SU-DHL-6 (cell line): ENCODE results near the gene GPSM1.

Source experiments
- H2AFZ ChIP-seq: fragments of 200-600 bp; sonication (generic); 2 replicates; pipeline ENCODE4 v1.6.1; 2014; ENCODE audit warnings: low read depth, mild to moderate bottlenecking, moderate library complexity, mixed read lengths, antibody characterized with exemption, low read length; ENCODE audit not compliant: severe bottlenecking
- H3F3A ChIP-seq: fragments of 200-600 bp; shearing (Covaris generic); 2 replicates; pipeline ENCODE4 v1.6.0; 2016; ENCODE audit warnings: antibody characterized with exemption, mild to moderate bottlenecking; ENCODE audit not compliant: insufficient read depth
- H3K27ac ChIP-seq: fragments of 200-600 bp; sonication (generic); 2 replicates; pipeline ENCODE4 v1.5.1; 2016; ENCODE audit warnings: low read depth, mild to moderate bottlenecking, low read length, moderate library complexity, mixed read lengths
- H3K27me3 ChIP-seq: fragments of 200-600 bp; sonication (generic), shearing (Covaris generic); 2 replicates; pipeline ENCODE4 v1.6.0; 2014; ENCODE audit warnings: mild to moderate bottlenecking, low read length
- H3K36me3 ChIP-seq: fragments of 200-600 bp; sonication (generic); 2 replicates; pipeline ENCODE4 v1.6.1; 2014; ENCODE audit warnings: mild to moderate bottlenecking, low read length, mixed read lengths
- H3K4me2 ChIP-seq: fragments of 300-600, 200-600 bp; shearing (Covaris generic), sonication (generic); 2 replicates; pipeline ENCODE4 v1.6.0; 2014; ENCODE audit warnings: low read length, low read depth, mild to moderate bottlenecking; ENCODE audit not compliant: poor library complexity, severe bottlenecking
- H3K4me3 ChIP-seq: fragments of 200-600 bp; sonication (generic); 2 replicates; pipeline ENCODE4 v1.5.1; 2014; ENCODE audit warnings: antibody characterized with exemption, low read length, mild to moderate bottlenecking, mixed read lengths; ENCODE audit not compliant: insufficient read depth, poor library complexity, severe bottlenecking
- H3K79me2 ChIP-seq: fragments of 200-600 bp; sonication (generic); 2 replicates; pipeline ENCODE4 v1.6.1; 2014; ENCODE audit warnings: mild to moderate bottlenecking, low read length, moderate library complexity; ENCODE audit not compliant: insufficient read depth
- H3K9ac ChIP-seq: fragments of 200-600 bp; sonication (generic); 2 replicates; pipeline ENCODE4 v1.7.0; 2014; ENCODE audit warnings: mild to moderate bottlenecking, low read length
- H3K9me2 ChIP-seq: fragments of 200-600 bp; sonication (generic); replicated peaks from 2 replicates; pipeline ENCODE4 v1.6.1; 2014; ENCODE audit warnings: low read length; ENCODE audit not compliant: insufficient read depth
- H3K9me3 ChIP-seq: fragments of 200-600 bp; sonication (generic); 2 replicates; pipeline ENCODE4 v1.6.1; 2014; ENCODE audit warnings: low read length, mixed read lengths; ENCODE audit not compliant: insufficient read depth
- H4K20me1 ChIP-seq: fragments of 200-600 bp; sonication (generic); 2 replicates; pipeline ENCODE4 v1.6.1; 2014; ENCODE audit warnings: low read depth, mild to moderate bottlenecking, antibody characterized with exemption, low read length, moderate library complexity, mixed read lengths
- CTCF ChIP-seq: fragments of 200-600 bp; sonication (generic); IDR thresholded peaks from one replicate; pipeline ENCODE4 v1.5.1; 2017; ENCODE audit warnings: antibody characterized with exemption, mild to moderate bottlenecking, low read length, moderate library complexity; ENCODE audit not compliant: insufficient read depth, poor library complexity, severe bottlenecking
- EZH2phosphoT487 ChIP-seq: fragments of 200-600 bp; sonication (generic), shearing (Covaris generic); conservative IDR thresholded peaks from 2 replicates; pipeline ENCODE4 v1.6.1; 2018; ENCODE audit warnings: mild to moderate bottlenecking, antibody characterized with exemption, low read length, moderate library complexity, mixed read lengths

GPSM1 gene

GRCh38 chr9:136391737-136392537 is 64.6 kb downstream of the GPSM1 start:
- H3F3A ChIP-seq, result no peaks in the 10 kb centered on the region
- H3K4me2 ChIP-seq, result no peak overlapping the region
- no peaks in the 10 kb centered on the region for H3K9me3 ChIP-seq
- H2AFZ ChIP-seq, result no peak overlapping the region
- no peaks in the 10 kb centered on the region for H4K20me1 ChIP-seq
- H3K9me2 ChIP-seq, result no peaks in the 10 kb centered on the region
- H3K27me3 ChIP-seq, result no peaks in the 10 kb centered on the region
- no peak for TF ChIP-seq EZH2phosphoT487
- no peaks in the 10 kb centered on the region for H3K79me2 ChIP-seq
- H3K4me3 ChIP-seq, result no peak overlapping the region
- H3K36me3 ChIP-seq, result no peaks in the 10 kb centered on the region; the same call in 1 of the 2 replicates
- no peak overlapping the region for H3K9ac ChIP-seq
- H3K27ac ChIP-seq, result no peak overlapping the region

- no peaks in the 10 kb centered on the region; the same call in 1 of the 2 replicates for H3K36me3 ChIP-seq
- H3K27me3 ChIP-seq, result no peaks in the 10 kb centered on the region
- no peak overlapping the region for H3K9ac ChIP-seq
- TF ChIP-seq EZH2phosphoT487, result no peak
- no peak overlapping the region for H3K27ac ChIP-seq
- peaks cover 1% of the 10 kb centered on the region; the same call in 1 of the 2 replicates for H3K79me2 ChIP-seq
- H3F3A ChIP-seq, result no peaks in the 10 kb centered on the region
- no peak overlapping the region for H3K4me3 ChIP-seq
- H2AFZ ChIP-seq, result no peak overlapping the region
- H3K9me3 ChIP-seq, result no peaks in the 10 kb centered on the region
- no peaks in the 10 kb centered on the region for H3K9me2 ChIP-seq
- H4K20me1 ChIP-seq, result no peaks in the 10 kb centered on the region
- H3K4me2 ChIP-seq, result no peak overlapping the region
These were observed 65.5 kb downstream of the GPSM1 start for GRCh38 chr9:136392538-136393449.

- H2AFZ ChIP-seq, result no peak overlapping the region
- no peak overlapping the region for H3K4me2 ChIP-seq
- no peaks in the 10 kb centered on the region; the same call in 1 of the 2 replicates for H3K36me3 ChIP-seq
- no peak overlapping the region for H3K4me3 ChIP-seq
- H3K9me3 ChIP-seq, result no peaks in the 10 kb centered on the region
- no peak overlapping the region for H3K9ac ChIP-seq
- no peaks in the 10 kb centered on the region for H4K20me1 ChIP-seq
- peaks cover 9% of the 10 kb centered on the region for H3K79me2 ChIP-seq
- H3K27ac ChIP-seq, result no peak overlapping the region
- no peaks in the 10 kb centered on the region for H3F3A ChIP-seq
- no peaks in the 10 kb centered on the region for H3K9me2 ChIP-seq
- no peaks in the 10 kb centered on the region for H3K27me3 ChIP-seq
- TF ChIP-seq CTCF (no peak), EZH2phosphoT487 (no peak)
These were observed 66.2 kb downstream of the GPSM1 start for GRCh38 chr9:136393531-136393930.

GRCh38 chr9:136394312-136395019 is 67.1 kb downstream of the GPSM1 start:
- Histone ChIP-seq H3K36me3 (no peaks in the 10 kb centered on the region; the same call in 1 of the 2 replicates), H3K27ac (no peak overlapping the region), H3F3A (no peaks in the 10 kb centered on the region), H3K4me3 (no peak overlapping the region), H3K4me2 (no peak overlapping the region), H3K79me2 (peaks cover 18% of the 10 kb centered on the region), H3K9me3 (no peaks in the 10 kb centered on the region), H4K20me1 (no peaks in the 10 kb centered on the region; the same call in 1 of the 2 replicates), H3K9ac (no peak overlapping the region), H3K9me2 (no peaks in the 10 kb centered on the region), H2AFZ (no peak overlapping the region), H3K27me3 (no peaks in the 10 kb centered on the region)
- TF ChIP-seq EZH2phosphoT487 (no peak), CTCF (no peak)
